Parathyroid adenoma (tissue), 2 donors: Measurements from ENCODE around the gene PITPNM2.

Experiments
- H2AFZ ChIP-seq: fragments of 300-600 bp; sonication (generic); one replicate; pipeline ENCODE4 v1.7.0; 2017; ENCODE audit warnings: antibody characterized with exemption, mild to moderate bottlenecking
- H3K27ac ChIP-seq: fragments of 300-600 bp; sonication (generic); one replicate; pipeline ENCODE4 v1.7.0; 2017
- H3K27me3 ChIP-seq: fragments of 300-600 bp; sonication (generic); one replicate; pipeline ENCODE4 v1.7.0; 2017; ENCODE audit warnings: low read length; ENCODE audit not compliant: control insufficient read depth, insufficient read depth
- H3K36me3 ChIP-seq: fragments of 300-600 bp; sonication (generic); one replicate; pipeline ENCODE4 v1.7.0; 2017; ENCODE audit warnings: low read length; ENCODE audit not compliant: control insufficient read depth, insufficient read depth
- H3K4me1 ChIP-seq: fragments of 300-600 bp; sonication (generic); one replicate; pipeline ENCODE4 v1.7.0; 2017; ENCODE audit warnings: control low read depth
- H3K4me2 ChIP-seq: fragments of 300-600 bp; sonication (generic); one replicate; pipeline ENCODE4 v1.7.0; 2017; ENCODE audit warnings: low read length
- H3K4me3 ChIP-seq: fragments of 300-600 bp; sonication (generic); one replicate; pipeline ENCODE4 v1.7.0; 2017; ENCODE audit warnings: low read depth, low read length
- H3K79me2 ChIP-seq: fragments of 300-600 bp; sonication (generic); one replicate; pipeline ENCODE4 v1.7.0; 2017; ENCODE audit warnings: control low read depth
- H3K9ac ChIP-seq: fragments of 300-600 bp; sonication (generic); one replicate; pipeline ENCODE4 v1.7.0; 2017; ENCODE audit warnings: mild to moderate bottlenecking
- H3K9me3 ChIP-seq: fragments of 300-600 bp; sonication (generic); one replicate; pipeline ENCODE4 v1.7.0; 2017; ENCODE audit warnings: low read length; ENCODE audit not compliant: control insufficient read depth
- CTCF ChIP-seq: fragments of 300-600 bp; sonication (generic); IDR thresholded peaks from one replicate; pipeline ENCODE4 v1.7.0; 2017; ENCODE audit warnings: antibody characterized with exemption, mild to moderate bottlenecking
- donor health status: primary hyperparathyroidism.

PITPNM2 gene

DNA sequence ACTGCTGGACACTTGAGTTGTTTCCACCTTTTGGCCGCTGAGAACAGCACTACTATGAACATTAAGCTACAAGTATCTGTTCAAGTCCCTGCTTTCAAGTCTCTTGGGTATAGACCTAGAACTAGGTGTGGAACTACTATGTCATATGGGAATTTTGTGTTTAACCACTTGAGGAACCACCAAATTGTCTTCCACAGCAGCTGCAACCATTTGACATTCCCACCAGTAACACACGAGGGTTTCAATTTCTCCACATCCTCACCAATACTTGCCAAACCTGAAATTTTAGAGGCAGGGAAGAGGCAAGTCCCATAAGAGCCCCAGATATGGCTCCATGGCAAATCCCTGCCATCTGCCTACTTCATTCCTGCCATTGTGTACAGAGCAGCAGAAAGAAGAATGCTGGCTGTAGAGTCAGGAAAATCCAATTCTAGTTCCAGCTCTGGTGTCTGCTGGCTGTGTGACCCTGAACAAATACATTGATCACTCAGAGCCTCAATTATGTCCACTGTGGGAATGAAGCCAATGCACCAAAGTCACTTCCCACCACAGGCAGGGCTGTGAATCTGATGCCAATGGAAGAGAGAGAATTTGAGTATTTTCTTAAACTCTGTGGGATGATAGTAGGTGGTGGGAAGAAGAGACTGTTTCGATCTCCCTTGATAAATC, 17.8 kb downstream of the PITPNM2 start:
- Histone ChIP-seq H3K36me3 (no peaks in the 10 kb centered on the region), H3K9me3 (no peaks in the 10 kb centered on the region), H3K79me2 (peaks cover 41% of the 10 kb centered on the region), H3K4me3 (no peak overlapping the region), H3K27me3 (no peaks in the 10 kb centered on the region), H3K9ac (no peak overlapping the region), H3K4me2 (no peak overlapping the region), H3K27ac (no peak overlapping the region), H3K4me1 (peaks cover 7% of the 10 kb centered on the region), H2AFZ (no peak overlapping the region)
- no peak for TF ChIP-seq CTCF

DNA sequence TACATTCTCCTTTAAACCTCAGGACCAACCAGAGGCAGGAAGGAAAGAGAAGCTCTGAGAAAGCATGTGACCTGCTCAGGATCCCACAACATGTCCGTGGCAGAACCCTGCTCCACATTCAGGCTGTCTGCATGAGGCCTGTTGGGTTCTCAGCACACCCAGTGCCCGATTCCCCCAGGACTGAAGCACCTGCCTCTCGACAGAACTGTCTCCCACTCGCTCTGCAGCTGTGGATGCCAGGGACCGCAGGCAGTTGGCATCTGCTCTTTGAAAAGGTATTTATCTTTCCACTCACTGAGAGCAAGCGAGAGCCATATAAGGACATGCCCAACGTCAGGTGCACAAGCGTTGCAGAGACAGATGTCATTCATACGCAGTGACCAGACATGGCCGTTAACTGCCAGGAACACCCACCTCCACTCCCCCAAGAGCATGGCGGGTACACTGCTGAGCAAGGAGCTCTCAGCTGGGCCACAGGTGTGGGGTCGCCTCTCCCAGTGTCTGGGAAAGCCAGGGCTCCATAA, 18.9 kb downstream of the PITPNM2 start:
- no peak overlapping the region for H3K4me3 ChIP-seq
- no peaks in the 10 kb centered on the region for H3K36me3 ChIP-seq
- no peak for TF ChIP-seq CTCF
- no peaks in the 10 kb centered on the region for H3K9me3 ChIP-seq
- peaks cover 35% of the 10 kb centered on the region for H3K79me2 ChIP-seq
- peak overlapping the region; percentile 10 for H2AFZ ChIP-seq
- H3K4me2 ChIP-seq, result no peak overlapping the region
- no peaks in the 10 kb centered on the region for H3K27me3 ChIP-seq
- peaks cover 7% of the 10 kb centered on the region for H3K4me1 ChIP-seq
- no peak overlapping the region for H3K9ac ChIP-seq
- peak overlapping the region; percentile 37 for H3K27ac ChIP-seq

DNA sequence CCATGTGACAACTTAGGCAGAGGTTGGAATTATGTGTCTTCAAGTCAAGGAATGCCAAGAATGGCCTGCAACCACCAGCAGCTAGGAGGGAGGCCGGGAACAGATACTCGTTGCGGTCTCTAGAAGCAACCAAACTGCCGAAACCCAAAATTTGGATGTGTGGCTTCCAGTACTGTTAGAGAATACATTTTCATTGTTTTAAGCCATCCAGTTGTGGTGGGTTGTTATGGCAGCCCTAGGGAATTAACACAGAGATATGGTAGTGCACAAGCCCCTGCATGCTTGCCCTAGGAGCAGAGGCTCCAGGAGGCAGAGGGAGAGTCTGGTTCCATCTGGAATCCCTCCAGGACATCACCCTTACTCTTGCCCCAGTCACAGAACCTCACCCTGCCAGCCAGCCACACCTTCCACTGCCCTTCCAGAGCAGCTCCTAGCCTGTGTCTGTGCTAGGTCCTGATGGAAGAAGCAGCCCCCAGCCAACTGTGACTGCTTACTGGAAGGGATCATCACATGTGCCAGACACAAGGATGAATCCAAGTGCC, 19.5 kb downstream of the PITPNM2 start:
- Histone ChIP-seq H3K4me1 (peaks cover 7% of the 10 kb centered on the region), H3K9ac (no peak overlapping the region), H3K27me3 (no peaks in the 10 kb centered on the region), H3K27ac (peak overlapping the region; percentile 37), H3K79me2 (peaks cover 35% of the 10 kb centered on the region), H3K4me2 (no peak overlapping the region), H3K4me3 (no peak overlapping the region), H2AFZ (no peak overlapping the region), H3K36me3 (no peaks in the 10 kb centered on the region), H3K9me3 (no peaks in the 10 kb centered on the region)
- TF ChIP-seq CTCF, result no peak

DNA sequence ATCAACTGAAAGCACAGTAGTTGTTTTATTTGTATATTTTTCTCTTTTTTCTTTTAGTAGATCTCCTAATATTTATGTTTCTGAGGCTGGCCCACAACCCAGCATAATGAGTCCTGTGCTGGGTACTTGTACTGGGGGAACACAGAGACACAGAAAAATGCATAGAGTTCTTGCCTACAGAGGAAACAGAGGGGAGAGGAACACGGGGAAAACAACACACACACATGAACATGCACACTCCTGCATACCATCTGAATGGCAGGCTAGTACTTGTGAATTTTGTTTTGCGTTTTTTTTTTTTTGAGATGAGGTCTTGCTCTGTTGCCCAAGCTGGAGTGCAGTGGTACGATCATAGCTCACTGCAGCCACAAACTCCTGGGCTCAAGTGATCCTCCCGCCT, 21.3 kb downstream of the PITPNM2 start:
- no peaks in the 10 kb centered on the region for H3K36me3 ChIP-seq
- peaks cover 34% of the 10 kb centered on the region for H3K79me2 ChIP-seq
- no peak overlapping the region for H2AFZ ChIP-seq
- H3K4me3 ChIP-seq, result no peak overlapping the region
- no peak overlapping the region for H3K9ac ChIP-seq
- no peak overlapping the region for H3K27ac ChIP-seq
- TF ChIP-seq CTCF, result no peak
- peaks cover 7% of the 10 kb centered on the region for H3K4me1 ChIP-seq
- no peaks in the 10 kb centered on the region for H3K27me3 ChIP-seq
- no peak overlapping the region for H3K4me2 ChIP-seq
- H3K9me3 ChIP-seq, result no peaks in the 10 kb centered on the region

GRCh38 chr12:123127182-123127495, 23.8 kb downstream of the PITPNM2 start:
- Histone ChIP-seq H3K27ac (no peak overlapping the region), H3K27me3 (no peaks in the 10 kb centered on the region), H3K4me1 (peaks cover 7% of the 10 kb centered on the region), H3K4me2 (no peak overlapping the region), H3K4me3 (no peak overlapping the region), H3K36me3 (no peaks in the 10 kb centered on the region), H2AFZ (no peak overlapping the region), H3K9me3 (no peaks in the 10 kb centered on the region), H3K9ac (no peak overlapping the region), H3K79me2 (peaks cover 26% of the 10 kb centered on the region)
- no peak for TF ChIP-seq CTCF
